ENCODE data around the gene ARL3.

DNA sequence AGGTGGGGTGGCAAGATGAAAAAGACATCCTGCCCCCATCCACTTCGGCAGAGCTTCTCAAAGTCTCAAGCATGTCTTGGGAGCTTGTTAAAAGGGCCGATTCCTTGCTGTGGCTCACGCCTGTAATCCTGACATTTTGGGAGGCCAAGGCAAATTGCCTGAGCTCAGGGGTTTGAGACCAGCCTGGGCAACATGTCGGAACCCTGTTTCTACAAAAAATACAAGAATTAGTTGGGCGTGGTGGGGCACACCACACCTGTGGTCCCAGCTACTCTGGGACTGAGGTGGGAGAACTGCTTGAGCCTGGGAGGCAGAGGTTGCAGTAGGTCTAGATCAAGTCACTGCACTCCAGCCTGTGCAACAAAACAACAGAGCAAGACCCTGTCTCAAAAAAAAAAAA lies 55.4 kb downstream of the ARL3 start:
- TF ChIP-seq CTCF (IDR thresholded peaks at IDR 0.05), result no peak
- no peak for TF ChIP-seq POLR2A (IDR thresholded peaks at IDR 0.05)

Measured in esophagus squamous epithelium (tissue), 4 donors.